ENCODE data around the gene FLRT2.

Gene FLRT2

DNA sequence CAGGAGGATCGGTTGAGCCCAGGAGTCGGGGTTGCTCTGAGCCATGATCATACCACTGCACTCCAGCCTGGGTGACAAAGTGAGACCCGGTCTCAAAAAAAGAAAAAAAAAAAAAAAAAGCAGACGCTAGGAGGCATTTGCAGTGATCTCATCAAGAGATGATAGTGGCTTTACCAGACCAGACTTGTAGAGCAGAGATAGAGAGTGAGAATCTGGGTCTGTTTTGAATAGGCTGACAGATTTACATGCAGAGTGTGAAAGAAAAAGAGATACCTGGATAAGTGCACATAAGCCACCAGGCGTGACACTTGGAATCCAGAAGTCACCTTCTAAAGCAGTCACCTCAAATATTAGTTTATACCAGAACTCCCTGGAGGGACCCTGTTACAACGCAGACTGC, 21.1 kb upstream of the FLRT2 start:
- TF ChIP-seq, protein P1, sequence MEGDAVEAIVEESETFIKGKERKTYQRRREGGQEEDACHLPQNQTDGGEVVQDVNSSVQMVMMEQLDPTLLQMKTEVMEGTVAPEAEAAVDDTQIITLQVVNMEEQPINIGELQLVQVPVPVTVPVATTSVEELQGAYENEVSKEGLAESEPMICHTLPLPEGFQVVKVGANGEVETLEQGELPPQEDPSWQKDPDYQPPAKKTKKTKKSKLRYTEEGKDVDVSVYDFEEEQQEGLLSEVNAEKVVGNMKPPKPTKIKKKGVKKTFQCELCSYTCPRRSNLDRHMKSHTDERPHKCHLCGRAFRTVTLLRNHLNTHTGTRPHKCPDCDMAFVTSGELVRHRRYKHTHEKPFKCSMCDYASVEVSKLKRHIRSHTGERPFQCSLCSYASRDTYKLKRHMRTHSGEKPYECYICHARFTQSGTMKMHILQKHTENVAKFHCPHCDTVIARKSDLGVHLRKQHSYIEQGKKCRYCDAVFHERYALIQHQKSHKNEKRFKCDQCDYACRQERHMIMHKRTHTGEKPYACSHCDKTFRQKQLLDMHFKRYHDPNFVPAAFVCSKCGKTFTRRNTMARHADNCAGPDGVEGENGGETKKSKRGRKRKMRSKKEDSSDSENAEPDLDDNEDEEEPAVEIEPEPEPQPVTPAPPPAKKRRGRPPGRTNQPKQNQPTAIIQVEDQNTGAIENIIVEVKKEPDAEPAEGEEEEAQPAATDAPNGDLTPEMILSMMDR (conservative IDR thresholded peaks at IDR 0.05), result no peak
- H3K27ac ChIP-seq, result no peak overlapping the region

DNA sequence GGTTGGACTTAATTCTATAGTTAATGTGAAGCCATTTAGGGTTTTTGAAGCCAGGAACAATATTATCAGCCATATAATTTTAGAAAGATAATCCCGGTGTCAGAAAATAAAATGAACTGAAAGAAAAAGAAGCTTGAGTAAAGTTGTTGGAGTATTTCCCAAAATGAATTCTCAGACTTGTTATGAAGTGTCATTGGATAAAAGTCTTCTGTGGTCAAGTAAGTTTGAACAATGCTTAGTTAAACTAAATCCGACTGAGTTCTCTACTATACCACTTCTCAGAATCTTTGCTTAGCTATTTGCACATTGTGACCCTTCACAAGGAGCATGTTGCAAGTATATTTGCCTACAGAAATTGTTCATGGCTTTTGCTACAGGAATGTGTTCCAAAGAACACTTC, 17.5 kb upstream of the FLRT2 start:
- TF ChIP-seq, protein P1 (conservative IDR thresholded peaks at IDR 0.05), result no peak
- H3K27ac ChIP-seq, result no peak overlapping the region

DNA sequence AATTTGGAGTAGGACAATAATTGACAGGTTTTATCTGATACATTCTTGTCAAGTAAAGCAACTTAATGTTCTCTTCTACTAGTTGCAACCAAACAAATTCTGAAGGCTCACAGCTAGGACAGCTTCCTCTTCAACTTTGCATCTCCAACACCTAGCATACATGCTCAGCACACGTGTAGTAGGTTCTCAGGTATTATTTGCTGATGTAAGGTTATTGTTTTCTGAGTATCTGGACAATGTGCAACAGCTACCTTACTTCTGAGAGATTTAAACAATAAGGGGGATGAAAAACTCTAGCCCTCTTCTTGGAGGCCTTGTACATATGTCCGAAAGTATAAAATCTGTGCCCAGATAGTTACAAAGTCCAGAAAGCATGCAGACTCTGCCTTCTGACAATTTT, 15.5 kb upstream of the FLRT2 start:
- TF ChIP-seq, protein P1 (conservative IDR thresholded peaks at IDR 0.05), result no peak
- H3K27ac ChIP-seq, result no peak overlapping the region

DNA sequence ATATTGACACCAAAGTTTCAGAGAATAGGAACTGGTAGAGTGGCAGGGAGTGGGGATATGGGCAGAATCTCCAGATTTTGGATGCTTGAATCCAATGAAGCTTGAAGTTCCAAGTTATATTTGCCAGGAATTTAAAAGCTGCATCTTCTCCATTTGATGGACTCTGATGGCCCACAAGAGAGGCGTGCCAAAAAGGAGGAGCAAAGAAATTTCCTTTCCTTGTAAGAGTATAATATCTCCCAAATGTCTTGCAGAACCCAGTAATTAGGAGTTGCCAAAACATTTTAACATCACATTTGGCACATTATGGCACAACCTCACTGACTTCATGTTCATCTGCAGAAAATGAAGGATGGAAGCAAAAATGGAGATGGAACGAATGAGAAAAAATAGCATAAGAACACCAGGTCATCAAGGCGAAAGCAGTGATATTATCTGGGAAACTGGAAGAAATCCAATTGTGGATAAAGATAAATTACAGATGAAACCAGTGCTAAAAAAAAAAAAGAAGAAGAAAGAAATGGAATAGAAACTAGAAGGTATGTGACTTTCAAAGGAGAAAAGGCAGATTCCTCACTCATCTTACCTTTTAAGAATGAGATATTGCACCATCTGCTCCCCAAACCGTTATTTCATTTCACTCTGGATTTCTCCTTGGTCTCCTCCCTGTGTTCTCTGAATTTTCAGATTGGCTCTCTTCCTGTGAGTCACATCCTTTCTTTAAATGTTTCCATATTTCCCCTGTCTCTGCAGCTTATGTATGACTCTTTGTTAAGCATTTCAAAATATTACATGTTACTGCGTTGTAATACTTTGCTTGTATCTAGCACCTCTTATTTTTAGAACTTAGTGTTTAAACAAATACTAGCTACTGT, 13.5 kb upstream of the FLRT2 start:
- H3K27ac ChIP-seq, result no peak overlapping the region

DNA sequence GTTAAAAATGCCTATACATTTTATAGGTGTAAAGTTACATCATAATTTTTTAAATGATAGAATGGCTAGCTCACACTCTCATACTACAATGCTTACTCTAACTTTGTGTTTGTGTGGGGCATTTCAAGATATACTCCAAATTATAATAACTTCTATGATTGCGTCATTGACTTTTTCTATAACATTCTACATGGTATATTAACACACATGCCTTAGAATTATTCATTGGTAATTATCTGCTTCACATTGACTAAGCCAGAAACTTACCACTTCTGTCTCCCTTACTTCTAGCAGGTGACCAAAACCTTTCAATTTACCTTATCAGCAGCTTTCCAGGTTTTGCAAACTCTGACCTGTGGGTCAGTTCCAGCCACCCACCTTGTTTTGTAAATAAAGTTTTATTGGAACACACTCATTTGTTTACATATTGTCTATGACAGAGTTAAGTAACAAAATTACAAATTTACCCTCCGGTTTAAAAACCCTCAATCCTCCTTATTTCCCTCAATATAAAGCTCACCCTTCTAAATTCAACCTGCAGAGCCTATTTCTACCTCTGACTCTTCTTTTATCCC, 12.7 kb upstream of the FLRT2 start:
- TF ChIP-seq, protein P1 (conservative IDR thresholded peaks at IDR 0.05), result no peak
- no peak overlapping the region for H3K27ac ChIP-seq

More for the DNA sequence above, 13.5 kb upstream of the FLRT2 start:
- TF ChIP-seq, protein P1 (conservative IDR thresholded peaks at IDR 0.05), result no peak

DNA sequence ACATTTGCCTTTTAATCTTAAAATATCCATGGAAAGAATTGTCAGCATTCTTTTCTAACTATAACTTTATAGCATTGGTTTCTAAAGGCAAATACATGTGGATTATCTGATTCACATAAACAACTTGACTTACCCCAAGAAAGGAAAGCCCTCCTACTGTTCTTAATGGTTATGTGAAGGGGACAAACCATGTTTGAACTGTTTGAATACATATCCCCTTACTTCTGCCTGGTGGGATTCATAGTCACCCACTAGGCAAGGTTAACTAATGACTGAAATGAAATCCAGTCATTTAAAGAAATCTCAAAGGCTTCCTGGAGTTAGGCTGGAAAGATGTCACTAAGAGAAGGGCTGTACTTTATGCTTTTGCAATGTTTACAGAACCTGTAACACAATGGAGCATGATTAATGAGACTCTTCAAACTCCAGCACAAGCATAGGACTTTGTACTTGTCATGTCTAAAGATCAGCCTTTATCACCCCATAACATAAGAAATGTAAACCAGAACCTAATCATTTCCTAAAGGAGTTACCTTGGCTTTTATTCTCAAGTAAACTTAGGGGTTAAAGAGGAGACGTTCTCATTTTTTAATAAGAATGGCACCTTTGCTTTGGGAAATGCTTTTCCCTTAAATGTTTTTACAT, 10.2 kb upstream of the FLRT2 start:
- TF ChIP-seq, protein P1 (conservative IDR thresholded peaks at IDR 0.05), result no peak

DNA sequence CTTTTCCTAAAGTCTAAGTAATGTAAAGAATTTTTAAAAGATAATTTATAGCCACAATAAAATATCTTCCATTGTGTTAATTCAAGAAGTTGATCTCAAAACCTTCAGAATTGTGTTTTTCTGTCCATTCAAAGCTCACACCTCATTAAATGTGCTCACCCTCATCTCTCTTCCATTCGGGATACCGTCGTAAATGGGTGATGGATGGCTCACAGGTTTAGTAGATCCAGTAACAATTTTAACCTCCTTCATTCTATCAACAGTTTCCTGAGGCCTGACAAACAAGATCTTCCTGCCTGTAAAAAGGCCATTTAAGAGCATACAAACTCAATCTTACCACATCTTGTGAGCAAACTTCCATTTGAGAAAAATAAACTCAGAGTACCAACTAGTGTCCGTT, 9.4 kb upstream of the FLRT2 start:
- TF ChIP-seq, protein P1 (conservative IDR thresholded peaks at IDR 0.05), result no peak
- H3K27ac ChIP-seq, result no peak overlapping the region

More for the DNA sequence above, 10.2 kb upstream of the FLRT2 start:
- no peak overlapping the region for H3K27ac ChIP-seq
